Hepatocyte (in vitro differentiated cells): ENCODE data around the gene PEAK1.

Source experiments
- CTCF ChIP-seq: fragments of 200-600 bp; sonication (generic); IDR thresholded peaks from 2 replicates; pipeline ENCODE4 v1.5.1; 2016; ENCODE audit warnings: antibody characterized with exemption, mild to moderate bottlenecking; ENCODE audit not compliant: poor library complexity
- EZH2phosphoT487 ChIP-seq: fragments of 200-600 bp; sonication (generic); IDR thresholded peaks from one replicate; pipeline ENCODE4 v1.6.1; 2018; ENCODE audit warnings: antibody characterized with exemption, mild to moderate bottlenecking, low read depth, moderate library complexity; ENCODE audit not compliant: unreplicated experiment, severe bottlenecking

- no peak for TF ChIP-seq CTCF
- TF ChIP-seq EZH2phosphoT487, result no peak
Observed at GRCh38 chr15:77354063-77354462, 65.8 kb downstream of the PEAK1 start.
